HG03196 (cell line): Measurements from ENCODE around the gene MEGF6.

Experiments used
- ATAC-seq: cut with Tn5 transposase; IDR thresholded peaks from one replicate; pipeline ENCODE4 v1.9.1; 2021; ENCODE audit not compliant: unreplicated experiment

The MEGF6 gene

DNA sequence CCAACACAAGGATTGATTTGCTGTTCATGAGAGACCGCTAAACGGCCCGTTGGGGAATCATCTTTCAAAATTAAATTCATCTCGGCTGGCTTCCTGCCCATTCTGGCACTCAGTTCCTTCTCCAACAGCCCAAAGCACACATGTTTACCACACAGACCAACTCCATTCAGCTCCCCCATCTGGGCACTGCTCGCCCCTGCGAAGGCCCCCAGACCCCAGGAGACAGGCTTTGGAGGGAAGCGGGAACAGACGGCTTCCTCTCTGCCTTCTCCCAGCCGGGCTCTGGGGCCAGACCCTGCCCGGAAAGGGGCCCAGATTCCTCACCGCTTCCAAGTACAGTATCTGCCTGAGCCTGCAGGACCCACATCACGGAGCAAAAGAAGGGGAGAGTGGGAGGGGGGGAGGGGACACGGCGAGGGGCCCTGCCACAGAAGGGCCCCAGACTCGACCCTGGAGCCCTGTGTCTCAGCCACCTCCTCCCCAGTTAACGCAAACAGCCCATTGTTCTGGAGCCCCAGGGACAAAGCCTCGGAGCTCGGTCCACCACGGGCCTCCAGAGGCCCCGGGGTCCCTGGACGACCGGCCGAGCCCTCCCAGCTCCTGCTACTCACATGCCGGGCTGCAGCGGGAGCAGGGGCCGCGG lies 660 bp downstream of the MEGF6 start:
- no peak for ATAC-seq

- no peak for ATAC-seq
Measured at GRCh38 chr1:3609769-3610526, 1.4 kb downstream of the MEGF6 start.

GRCh38 chr1:3609016-3609768 lies 2.1 kb downstream of the MEGF6 start:
- ATAC-seq: no peak

DNA sequence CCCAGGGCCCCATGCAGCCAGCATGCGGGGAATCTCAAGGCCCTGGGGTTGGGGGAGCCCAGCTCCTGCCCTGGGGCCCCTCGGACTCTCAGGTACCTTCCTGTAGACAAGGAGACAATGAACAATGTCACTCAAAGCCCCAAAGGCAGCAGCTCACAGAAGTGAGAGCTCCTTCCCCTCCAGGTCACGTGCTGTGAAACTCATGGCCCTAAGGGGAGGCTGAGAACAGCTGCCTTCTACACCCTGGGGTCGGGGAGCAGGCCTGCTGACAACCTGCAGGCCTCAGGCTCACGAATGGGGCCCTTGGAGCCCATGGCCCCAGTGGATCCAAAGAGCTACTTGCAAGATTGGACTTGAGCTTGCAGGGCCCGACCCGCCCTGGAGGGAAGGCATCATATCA lies 3.2 kb downstream of the MEGF6 start:
- ATAC-seq: no peak

GRCh38 chr1:3607703-3608065 lies 3.6 kb downstream of the MEGF6 start:
- no peak for ATAC-seq

- no peak for ATAC-seq
Measured at GRCh38 chr1:3606779-3607702, 4.3 kb downstream of the MEGF6 start.

GRCh38 chr1:3604997-3605823 lies 6.1 kb downstream of the MEGF6 start:
- no peak for ATAC-seq

- no peak for ATAC-seq
Measured at GRCh38 chr1:3604468-3604974, 6.8 kb downstream of the MEGF6 start.

DNA sequence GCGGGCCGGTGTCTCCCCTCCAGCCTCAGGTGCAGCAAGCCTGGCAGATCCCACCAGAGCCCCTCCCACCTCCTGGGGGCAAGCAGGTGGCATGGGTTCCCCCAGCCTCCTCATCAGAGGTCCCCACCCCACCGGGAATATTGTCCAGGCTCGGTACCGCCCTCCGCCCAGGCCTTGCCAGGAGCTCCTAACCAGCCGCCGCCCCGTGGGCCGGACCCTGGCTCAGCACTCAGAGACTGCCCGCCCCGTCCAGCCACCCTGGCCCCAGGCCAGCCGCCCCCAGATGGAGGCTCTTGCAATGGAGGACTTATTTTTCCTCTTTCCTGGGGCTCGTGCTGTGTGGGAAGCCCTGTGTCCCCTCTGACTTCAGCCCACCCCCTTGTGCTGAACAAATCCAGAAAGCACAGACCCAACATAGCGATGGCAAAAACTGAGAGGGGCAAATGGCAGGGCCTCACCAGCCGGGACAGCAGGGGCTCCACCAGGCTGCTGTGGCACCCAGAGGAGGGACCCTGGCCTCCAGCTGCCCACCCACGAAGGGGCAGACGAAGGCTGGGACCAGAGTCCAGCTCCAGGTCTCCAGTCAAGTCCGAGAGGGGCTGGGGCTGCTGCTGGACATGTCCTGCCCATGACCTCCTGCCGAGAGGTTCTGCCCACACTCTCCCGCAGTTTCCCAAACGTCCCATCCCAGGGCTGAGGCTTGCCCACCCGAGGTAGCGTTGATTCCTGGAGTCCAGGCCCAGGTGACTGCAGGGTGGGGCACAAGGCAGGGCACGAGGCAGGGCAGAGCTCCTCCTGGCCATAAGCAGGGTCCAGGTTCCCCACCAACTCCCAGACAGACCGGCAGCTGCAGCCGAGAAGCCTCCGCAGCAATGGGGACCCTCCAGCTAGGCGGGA lies 7.5 kb downstream of the MEGF6 start:
- no peak for ATAC-seq

GRCh38 chr1:3603156-3603555 lies 8.2 kb downstream of the MEGF6 start:
- no peak for ATAC-seq

GRCh38 chr1:3602375-3602774 lies 8.9 kb downstream of the MEGF6 start:
- ATAC-seq: no peak

DNA sequence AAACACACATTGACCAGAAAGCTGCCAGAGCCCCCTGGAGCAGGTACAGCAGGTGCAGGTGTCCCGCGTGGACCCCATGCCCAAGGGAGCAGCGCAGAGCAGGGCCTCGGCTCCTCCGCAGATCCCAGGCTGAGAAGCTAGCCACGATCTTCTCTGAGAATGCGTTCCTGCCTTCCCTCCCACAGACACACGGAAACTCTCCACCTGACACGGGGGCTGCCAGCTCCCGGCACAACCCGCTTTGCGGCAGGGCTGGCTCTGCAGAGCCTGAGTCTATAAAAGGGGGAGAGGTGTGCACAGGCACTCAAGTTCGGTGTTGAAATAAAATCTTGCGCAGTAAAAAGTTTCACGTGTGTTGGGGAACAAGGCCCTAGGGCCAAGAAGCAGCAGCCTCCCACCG lies 9.6 kb downstream of the MEGF6 start:
- ATAC-seq: no peak

DNA sequence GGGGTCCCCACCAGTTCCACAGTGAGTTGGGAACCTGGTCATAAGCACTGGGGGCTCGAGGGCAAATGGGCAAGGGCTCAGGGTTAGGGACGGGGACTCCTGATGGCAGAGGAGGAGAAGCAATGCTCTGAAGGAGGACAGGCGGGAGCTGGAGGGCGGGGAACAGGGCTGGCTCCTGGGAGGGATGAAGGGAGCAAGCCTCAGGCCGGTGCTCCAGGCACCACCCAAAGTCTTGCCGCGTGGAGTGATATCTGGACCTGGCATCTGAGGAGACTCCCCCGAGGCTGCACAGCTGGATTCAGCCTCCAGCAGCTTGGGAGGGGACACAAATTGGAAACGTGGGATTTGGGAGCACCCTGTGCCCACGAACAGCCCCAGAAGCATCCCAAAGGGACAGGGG lies 11.0 kb downstream of the MEGF6 start:
- ATAC-seq: no peak

GRCh38 chr1:3599816-3600215 lies 11.5 kb downstream of the MEGF6 start:
- no peak for ATAC-seq

- ATAC-seq: no peak
Measured at GRCh38 chr1:3599286-3599811, 12.0 kb downstream of the MEGF6 start.

- ATAC-seq: no peak
Measured at GRCh38 chr1:3598522-3599285, 12.6 kb downstream of the MEGF6 start.

GRCh38 chr1:3598051-3598491 lies 13.2 kb downstream of the MEGF6 start:
- ATAC-seq: no peak

DNA sequence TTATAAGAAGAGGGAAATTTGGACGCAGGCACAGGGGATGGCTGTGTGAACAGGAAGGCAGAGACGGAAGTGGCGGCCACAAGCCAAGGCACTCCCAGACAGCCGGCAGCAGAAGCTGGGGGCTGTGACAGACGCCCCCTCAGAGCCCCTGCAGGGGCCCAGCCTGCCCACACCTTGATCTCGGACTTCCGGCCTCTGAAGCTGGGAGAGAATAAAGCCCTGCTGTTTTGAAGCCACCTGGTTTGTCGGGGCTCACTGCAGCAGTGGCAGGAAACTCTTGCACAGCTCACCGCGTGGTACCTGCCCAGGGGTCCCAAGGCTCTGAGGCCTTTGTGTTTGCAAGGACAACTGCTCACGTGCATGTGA lies 13.7 kb downstream of the MEGF6 start:
- ATAC-seq: no peak
